Right renal cortex interstitium (tissue), 3 donors: Measurements from ENCODE around the gene SYNDIG1. TPM values are rescaled to one million over a fixed set of nuclear protein-coding genes. Genes with fewer than 3 reads are reported as not detected.

Experiments used
- DNase-seq, 3 donors: peaks; one replicate each; pipeline ENCODE4 v3.0.0-alpha.2; 2013; ENCODE audit warnings: low read depth in 3 of 3, low spot score in 2 of 3
- polyA plus RNA-seq, 3 donors: library from polyadenylated mRNA; unstranded; fragments of 120-200 nt; gene quantifications; one replicate each; pipeline ENCODE4 v1.2.1, GENCODE V29; 2013; ENCODE audit not compliant: insufficient read length in 3 of 3

SYNDIG1 gene
- polyA plus RNA-seq, 3 donors: 5.8 to 8.6 (median 7.7) TPM

GRCh38 chr20:24469894-24470745, 691 bp downstream of the SYNDIG1 start:
- no peak for DNase-seq

- DNase-seq: peak in 1 of 3 donors; percentile 16
Measured at GRCh38 chr20:24470746-24471582, 1.5 kb downstream of the SYNDIG1 start.

GRCh38 chr20:24472426-24472825, 3.0 kb downstream of the SYNDIG1 start:
- DNase-seq: no peak

GRCh38 chr20:24473435-24474223, 4.2 kb downstream of the SYNDIG1 start:
- DNase-seq: peak in 1 of 3 donors; percentile 39

- DNase-seq: no peak
Measured at GRCh38 chr20:24477831-24478547, 8.6 kb downstream of the SYNDIG1 start.

- no peak for DNase-seq
Measured at GRCh38 chr20:24478584-24478983, 9.2 kb downstream of the SYNDIG1 start.

- no peak for DNase-seq
Measured at GRCh38 chr20:24479106-24479505, 9.7 kb downstream of the SYNDIG1 start.

GRCh38 chr20:24479595-24479994, 10.2 kb downstream of the SYNDIG1 start:
- no peak for DNase-seq

GRCh38 chr20:24480509-24480908, 11.1 kb downstream of the SYNDIG1 start:
- no peak for DNase-seq

- no peak for DNase-seq
Measured at GRCh38 chr20:24481173-24481572, 11.7 kb downstream of the SYNDIG1 start.

- DNase-seq: no peak
Measured at GRCh38 chr20:24483435-24484080, 14.1 kb downstream of the SYNDIG1 start.

- DNase-seq: no peak
Measured at GRCh38 chr20:24484081-24484450, 14.6 kb downstream of the SYNDIG1 start.

- DNase-seq: no peak
Measured at GRCh38 chr20:24485981-24486380, 16.6 kb downstream of the SYNDIG1 start.

GRCh38 chr20:24487240-24487639, 17.8 kb downstream of the SYNDIG1 start:
- no peak for DNase-seq

- DNase-seq: no peak
Measured at GRCh38 chr20:24487648-24488047, 18.2 kb downstream of the SYNDIG1 start.

GRCh38 chr20:24488064-24488799, 18.8 kb downstream of the SYNDIG1 start:
- no peak for DNase-seq

GRCh38 chr20:24488800-24489175, 19.4 kb downstream of the SYNDIG1 start:
- no peak for DNase-seq

GRCh38 chr20:24489193-24489592, 19.8 kb downstream of the SYNDIG1 start:
- no peak for DNase-seq

GRCh38 chr20:24489631-24490260, 20.3 kb downstream of the SYNDIG1 start:
- no peak for DNase-seq
